Right atrium auricular region (tissue), 2 donors: ENCODE measurements around the gene SOX13. TPM values are rescaled to one million over a fixed set of nuclear protein-coding genes. Genes with fewer than 3 reads are reported as not detected.
"Not testable (repeated sequence)": the region's sequence is repeated elsewhere in the genome, so short reads cannot be mapped to it uniquely, and the experiment has no call there.

Source experiments
- DNase-seq: peaks from one replicate; pipeline ENCODE4 v3.0.0-alpha.2; 2019; ENCODE audit warnings: low spot score
- H3K27ac ChIP-seq, 2 donors: fragments of 200-600 bp; sonication (generic); 1 replicate in 1 of 2; 2 replicates in 1 of 2; pipeline ENCODE4 v1.5.1; 2016 to 2019
- H3K27me3 ChIP-seq, 2 donors: fragments of 200-600 bp; sonication (generic); one replicate each; pipeline versions ENCODE4 v1.5.1 to v1.6.0; 2017 to 2019
- H3K36me3 ChIP-seq: fragments of 200-600 bp; sonication (generic); one replicate; pipeline ENCODE4 v1.5.1; 2016
- H3K4me1 ChIP-seq, 2 donors: fragments of 200-600 bp; sonication (generic); one replicate each; pipeline versions ENCODE4 v1.5.1 to v1.6.0; 2017 to 2019
- H3K4me3 ChIP-seq, 2 donors: fragments of 200-600 bp; sonication (generic); 1 replicate in 1 of 2; 2 replicates in 1 of 2; pipeline ENCODE4 v1.5.1; 2017 to 2019; ENCODE audit warnings: mild to moderate bottlenecking in 1 of 2, moderate library complexity in 1 of 2
- H3K9me3 ChIP-seq, 2 donors: fragments of 200-600 bp; sonication (generic); one replicate each; pipeline ENCODE4 v1.5.1; 2019
- CTCF ChIP-seq, 2 donors: fragments of 200-600 bp; sonication (generic); IDR thresholded peaks; one replicate each; pipeline ENCODE4 v1.5.1; 2019; ENCODE audit warnings: antibody characterized with exemption in 2 of 2
- total RNA-seq, 2 donors: library from RNA; depleted of rRNA; stranded (reverse); fragments of >200 nt; gene quantifications; one replicate each; pipeline ENCODE4 v1.1.0, GENCODE V29; 2016

Gene SOX13
- total RNA-seq, 2 donors from 2014 or later = 7.9 to 8.6 TPM

DNA sequence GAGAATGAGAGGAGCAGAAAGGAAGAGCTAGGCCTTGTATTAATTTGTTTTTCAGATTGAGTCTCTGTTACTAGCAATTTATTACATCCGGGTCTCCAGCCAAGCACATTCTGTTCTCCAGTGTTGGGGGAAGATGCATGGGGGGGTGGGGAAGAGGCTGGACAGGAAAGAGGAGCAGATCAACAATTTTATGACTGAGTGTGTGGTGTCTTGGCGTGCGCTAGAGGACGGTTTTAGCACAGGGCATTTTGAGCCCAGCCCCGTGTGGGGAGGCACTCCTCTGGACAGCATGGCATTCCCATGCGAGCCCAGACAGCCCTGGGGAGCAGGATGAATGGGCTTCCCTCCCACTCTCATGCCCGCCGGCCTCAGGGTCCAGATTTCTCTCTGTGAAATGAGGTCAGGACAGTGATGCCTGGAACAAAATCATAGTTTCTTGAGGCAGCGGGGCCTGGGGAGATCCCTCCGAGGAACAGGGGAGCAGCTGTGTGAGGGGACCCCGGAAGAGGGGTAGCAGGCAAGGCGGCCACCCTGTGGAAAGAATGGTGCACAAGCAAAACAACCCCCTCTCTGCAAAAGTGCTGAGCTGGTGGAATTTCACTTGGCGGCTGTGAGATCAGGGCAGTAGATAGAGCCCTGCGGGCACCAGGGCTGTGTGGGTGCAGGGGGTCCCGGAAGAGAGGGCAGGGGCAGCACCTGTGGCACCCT lies 16.3 kb downstream of the SOX13 start:
- no peaks in the 10 kb centered on the region for H3K9me3 ChIP-seq
- DNase-seq = no peak

DNA sequence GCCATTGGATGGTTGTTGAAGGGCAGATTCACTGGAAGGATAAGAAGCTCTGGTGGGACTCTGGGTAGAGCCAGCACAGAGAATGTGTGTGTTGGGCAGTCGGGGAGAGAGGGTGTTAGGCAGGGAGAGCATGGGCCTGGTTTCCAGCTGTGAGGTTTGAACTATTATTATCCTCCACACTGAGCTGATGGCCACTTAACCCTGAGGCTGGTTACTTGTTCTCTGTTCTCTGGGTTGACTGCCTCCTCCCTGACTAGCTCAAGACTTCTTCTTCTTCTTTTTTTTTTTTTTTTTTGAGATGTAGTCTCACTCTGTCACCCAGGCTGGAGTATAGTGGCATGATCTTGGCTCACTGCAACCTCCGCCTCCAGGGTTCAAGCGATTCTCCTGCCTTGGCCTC lies 17.2 kb downstream of the SOX13 start:
- DNase-seq, H3K4me3 ChIP-seq, H3K27me3 ChIP-seq, H3K9me3 ChIP-seq, H3K36me3 ChIP-seq: not testable (repeated sequence)
- Histone ChIP-seq H3K4me1 (peaks cover 0 to 66% of the 10 kb centered on the region in 2 donors), H3K27ac (peak overlapping the region; percentile 64 to 68)

More for the DNA sequence above, 16.3 kb downstream of the SOX13 start:
- H3K27me3 ChIP-seq = no peaks in the 10 kb centered on the region
- no peak overlapping the region for H3K4me3 ChIP-seq
- H3K4me1 ChIP-seq = peaks cover 0 to 68% of the 10 kb centered on the region in 2 donors
- no peaks in the 10 kb centered on the region for H3K36me3 ChIP-seq
- peak overlapping the region; percentile 68 to 81 for H3K27ac ChIP-seq
- TF ChIP-seq CTCF (IDR thresholded peaks at IDR 0.05) = peak in 1 of 2 donors; percentile 13

DNA sequence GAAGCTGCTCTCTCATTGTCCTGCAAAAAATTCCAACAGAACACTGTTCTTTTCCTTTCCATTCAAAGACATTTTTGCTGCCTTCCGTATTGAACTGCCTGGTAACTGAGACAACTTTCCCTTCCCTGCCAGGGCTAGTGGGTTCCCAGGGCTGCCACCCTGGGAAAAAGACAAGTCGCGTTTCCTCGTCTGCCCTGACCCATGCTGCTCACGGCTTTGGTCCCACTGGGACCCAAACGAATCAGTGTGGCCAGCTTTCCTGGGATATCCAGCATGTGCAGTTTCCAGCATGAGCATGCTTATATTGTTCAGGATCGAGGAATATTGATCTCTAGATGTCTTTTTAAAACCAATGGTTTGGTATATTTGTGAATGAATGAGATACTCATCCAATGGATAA lies 18.2 kb downstream of the SOX13 start:
- Histone ChIP-seq H3K4me3 (no peak overlapping the region), H3K27ac (no peak overlapping the region), H3K4me1 (peaks cover 0 to 69% of the 10 kb centered on the region in 2 donors), H3K27me3 (no peaks in the 10 kb centered on the region), H3K36me3 (no peaks in the 10 kb centered on the region), H3K9me3 (no peaks in the 10 kb centered on the region)
- DNase-seq = no peak
- TF ChIP-seq CTCF (IDR thresholded peaks at IDR 0.05) = no peak

GRCh38 chr1:204091787-204092312 lies 18.9 kb downstream of the SOX13 start:
- no peaks in the 10 kb centered on the region for H3K36me3 ChIP-seq
- TF ChIP-seq CTCF (IDR thresholded peaks at IDR 0.05) = no peak
- H3K4me1 ChIP-seq = peaks cover 0 to 63% of the 10 kb centered on the region in 2 donors
- DNase-seq = no peak
- no peaks in the 10 kb centered on the region for H3K27me3 ChIP-seq
- no peaks in the 10 kb centered on the region for H3K9me3 ChIP-seq
- no peak overlapping the region for H3K4me3 ChIP-seq
- no peak overlapping the region for H3K27ac ChIP-seq

GRCh38 chr1:204092632-204093420 lies 19.9 kb downstream of the SOX13 start:
- TF ChIP-seq CTCF (IDR thresholded peaks at IDR 0.05) = no peak
- DNase-seq = no peak
- Histone ChIP-seq H3K9me3 (no peaks in the 10 kb centered on the region), H3K27me3 (no peaks in the 10 kb centered on the region), H3K36me3 (no peaks in the 10 kb centered on the region), H3K4me3 (no peak overlapping the region), H3K27ac (peak overlapping the region in 1 of 2 donors; percentile 6), H3K4me1 (peaks cover 0 to 54% of the 10 kb centered on the region in 2 donors)

- Histone ChIP-seq H3K4me1 (peaks cover 0 to 48% of the 10 kb centered on the region in 2 donors), H3K4me3 (no peak overlapping the region), H3K9me3 (no peaks in the 10 kb centered on the region), H3K36me3 (no peaks in the 10 kb centered on the region), H3K27me3 (no peaks in the 10 kb centered on the region), H3K27ac (no peak overlapping the region)
- DNase-seq = no peak
- no peak for TF ChIP-seq CTCF (IDR thresholded peaks at IDR 0.05)
Measured at GRCh38 chr1:204093421-204093717, 20.5 kb downstream of the SOX13 start.
